RCC 7860 (cell line): ENCODE results near the gene SERPINB13.
"Not testable (repeated sequence)": the region's sequence is repeated elsewhere in the genome, so short reads cannot be mapped to it uniquely, and the experiment has no call there.

Experiments used
- DNase-seq: peaks from one replicate; pipeline ENCODE4 v3.0.0-alpha.2; 2015; ENCODE audit warnings: low spot score
- FAIRE-seq: peaks from 2 replicates; lab custom pipeline; 2012; peaks lifted over from hg19 to GRCh38; lab: Jason Lieb, UNC

The SERPINB13 gene

GRCh38 chr18:63588909-63589308 lies 1.8 kb downstream of the SERPINB13 start:
- FAIRE-seq (no peak), DNase-seq (no peak)

- no peak for FAIRE-seq
Observed at GRCh38 chr18:63590373-63590772, 3.2 kb downstream of the SERPINB13 start.

GRCh38 chr18:63590966-63591695 lies 4.0 kb downstream of the SERPINB13 start:
- DNase-seq (no peak), FAIRE-seq (no peak)

More at GRCh38 chr18:63590373-63590772, 3.2 kb downstream of the SERPINB13 start:
- no peak for DNase-seq

GRCh38 chr18:63591725-63592124 lies 4.6 kb downstream of the SERPINB13 start:
- FAIRE-seq (no peak), DNase-seq (no peak)

- FAIRE-seq (no peak), DNase-seq (no peak)
Observed at GRCh38 chr18:63592471-63592870, 5.3 kb downstream of the SERPINB13 start.

- no peak for FAIRE-seq
- DNase-seq: no peak
Observed at GRCh38 chr18:63596964-63597363, 9.8 kb downstream of the SERPINB13 start.

GRCh38 chr18:63603355-63603754 lies 16.2 kb downstream of the SERPINB13 start:
- no peak for FAIRE-seq
- DNase-seq: no peak

- DNase-seq: no peak
- FAIRE-seq: no peak
Observed at GRCh38 chr18:63603772-63604171, 16.6 kb downstream of the SERPINB13 start.

GRCh38 chr18:63604791-63605567 lies 17.8 kb downstream of the SERPINB13 start:
- FAIRE-seq (no peak), DNase-seq (no peak)

- FAIRE-seq: no peak
- no peak for DNase-seq
Observed at GRCh38 chr18:63606526-63606925, 19.4 kb downstream of the SERPINB13 start.

- FAIRE-seq (no peak), DNase-seq (no peak)
Observed at GRCh38 chr18:63613420-63613819, 26.3 kb downstream of the SERPINB13 start.

GRCh38 chr18:63617049-63617914 lies 30.1 kb downstream of the SERPINB13 start:
- FAIRE-seq (no peak), DNase-seq (no peak)

- FAIRE-seq: no peak
- no peak for DNase-seq
Observed at GRCh38 chr18:63617915-63618234, 30.7 kb downstream of the SERPINB13 start.

GRCh38 chr18:63619661-63620060 lies 32.5 kb downstream of the SERPINB13 start:
- DNase-seq (no peak), FAIRE-seq (no peak)

GRCh38 chr18:63624863-63625262 lies 37.7 kb downstream of the SERPINB13 start:
- no peak for FAIRE-seq
- no peak for DNase-seq

GRCh38 chr18:63626431-63626830 lies 39.3 kb downstream of the SERPINB13 start:
- FAIRE-seq: no peak
- no peak for DNase-seq

- FAIRE-seq (no peak), DNase-seq (no peak)
Observed at GRCh38 chr18:63627819-63628218, 40.7 kb downstream of the SERPINB13 start.

- FAIRE-seq (no peak), DNase-seq (no peak)
Observed at GRCh38 chr18:63637703-63638102, 50.6 kb downstream of the SERPINB13 start.

- not testable (repeated sequence) for DNase-seq
Observed at GRCh38 chr18:63641157-63641680, 54.1 kb downstream of the SERPINB13 start.

GRCh38 chr18:63642668-63643356 lies 55.7 kb downstream of the SERPINB13 start:
- not testable (repeated sequence) for DNase-seq, FAIRE-seq

More at GRCh38 chr18:63641157-63641680, 54.1 kb downstream of the SERPINB13 start:
- FAIRE-seq: not testable (repeated sequence)
